Thyroid gland (tissue), 4 donors: Measurements from ENCODE around the gene LHPP.

Experiments
- POLR2A ChIP-seq, 2 donors: fragments of 450-650 bp; IDR thresholded peaks; one replicate each; pipeline ENCODE4 v1.6.1; 2017; ENCODE audit warnings: antibody characterized with exemption in 2 of 2, mild to moderate bottlenecking in 2 of 2, moderate library complexity in 1 of 2
- TF ChIP-seq, protein P1 (sequence below), 6 experiments: fragments of 200-600 bp in 3 of 6; fragments of 450-650 bp in 3 of 6; sonication (generic) in 3 of 6; IDR thresholded peaks; one replicate each; pipeline ENCODE4 v1.5.1; 2016 to 2019; ENCODE audit warnings: antibody characterized with exemption in 6 of 6, mild to moderate bottlenecking in 2 of 6, inconsistent platforms in 1 of 6, moderate library complexity in 1 of 6

DNA sequence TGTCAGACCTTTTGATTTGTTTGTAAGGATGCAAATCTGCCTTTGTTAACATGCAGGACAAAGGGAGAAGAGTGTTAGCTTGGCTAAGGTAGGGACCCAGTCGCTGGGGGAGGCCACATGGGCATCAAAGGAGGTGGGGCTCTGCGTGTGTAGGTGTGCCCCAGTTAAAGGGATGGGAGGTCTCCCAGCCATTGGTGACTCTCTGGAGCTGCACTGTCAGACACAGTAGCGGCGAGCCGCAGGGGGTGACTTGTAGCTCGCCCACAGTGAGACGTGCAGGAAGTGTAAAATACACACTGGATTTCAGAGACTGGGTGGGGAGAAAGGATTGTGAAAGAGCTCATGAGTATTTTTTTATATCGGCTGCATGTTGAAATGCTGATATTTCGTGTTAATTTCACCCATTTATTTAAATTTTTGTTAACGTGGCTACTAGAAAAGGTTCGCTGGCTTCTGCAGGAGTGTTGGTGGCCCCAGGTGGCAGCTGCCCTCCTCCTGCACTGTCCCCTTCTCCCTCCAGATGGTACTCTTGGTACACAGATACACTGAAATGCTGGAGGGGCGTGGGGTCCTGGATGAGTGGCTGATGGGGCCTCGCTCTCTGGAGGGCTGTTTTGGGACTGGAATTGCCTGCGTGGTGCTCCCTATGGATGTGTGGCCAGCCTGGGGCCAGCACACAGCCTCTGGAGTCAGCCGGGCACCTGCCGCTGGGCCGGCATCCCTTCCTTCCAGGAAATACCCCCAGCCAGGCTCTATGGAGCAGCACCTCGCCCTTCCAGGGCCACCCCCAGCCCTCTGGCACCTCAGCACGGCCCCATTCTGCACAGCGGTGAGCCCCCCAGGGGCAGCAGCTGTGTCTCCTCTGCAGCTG, 59.2 kb downstream of the LHPP start:
- TF ChIP-seq, protein P1, sequence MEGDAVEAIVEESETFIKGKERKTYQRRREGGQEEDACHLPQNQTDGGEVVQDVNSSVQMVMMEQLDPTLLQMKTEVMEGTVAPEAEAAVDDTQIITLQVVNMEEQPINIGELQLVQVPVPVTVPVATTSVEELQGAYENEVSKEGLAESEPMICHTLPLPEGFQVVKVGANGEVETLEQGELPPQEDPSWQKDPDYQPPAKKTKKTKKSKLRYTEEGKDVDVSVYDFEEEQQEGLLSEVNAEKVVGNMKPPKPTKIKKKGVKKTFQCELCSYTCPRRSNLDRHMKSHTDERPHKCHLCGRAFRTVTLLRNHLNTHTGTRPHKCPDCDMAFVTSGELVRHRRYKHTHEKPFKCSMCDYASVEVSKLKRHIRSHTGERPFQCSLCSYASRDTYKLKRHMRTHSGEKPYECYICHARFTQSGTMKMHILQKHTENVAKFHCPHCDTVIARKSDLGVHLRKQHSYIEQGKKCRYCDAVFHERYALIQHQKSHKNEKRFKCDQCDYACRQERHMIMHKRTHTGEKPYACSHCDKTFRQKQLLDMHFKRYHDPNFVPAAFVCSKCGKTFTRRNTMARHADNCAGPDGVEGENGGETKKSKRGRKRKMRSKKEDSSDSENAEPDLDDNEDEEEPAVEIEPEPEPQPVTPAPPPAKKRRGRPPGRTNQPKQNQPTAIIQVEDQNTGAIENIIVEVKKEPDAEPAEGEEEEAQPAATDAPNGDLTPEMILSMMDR (IDR thresholded peaks at IDR 0.05) = no peak
- TF ChIP-seq POLR2A (IDR thresholded peaks at IDR 0.05) = no peak
